Thyroid gland (tissue), 4 donors: Measurements from ENCODE around the gene TMEM9B. TPM values are rescaled to one million over a fixed set of nuclear protein-coding genes. Genes with fewer than 3 reads are reported as not detected.
"Not testable (repeated sequence)": the region's sequence is repeated elsewhere in the genome, so short reads cannot be mapped to it uniquely, and the experiment has no call there.

Experiments
- DNase-seq, 2 donors: peaks; one replicate each; pipeline ENCODE4 v3.0.0-alpha.2; 2019
- H3K27ac ChIP-seq, 3 donors: fragments of 200-600 bp; sonication (generic); 1 replicate in 2 of 3; 2 replicates in 1 of 3; pipeline ENCODE4 v1.5.1; 2016 to 2019; ENCODE audit warnings: mild to moderate bottlenecking in 1 of 3, moderate library complexity in 1 of 3
- H3K27me3 ChIP-seq: fragments of 200-600 bp; sonication (generic); one replicate; pipeline ENCODE4 v1.5.1; 2019
- H3K36me3 ChIP-seq, 2 donors: fragments of 200-600 bp; sonication (generic); one replicate each; pipeline ENCODE4 v1.5.1; 2016 to 2019
- H3K4me1 ChIP-seq, 2 donors: fragments of 200-600 bp; sonication (generic); one replicate each; pipeline ENCODE4 v1.5.1; 2017 to 2019
- H3K4me3 ChIP-seq, 3 donors: fragments of 200-600 bp; sonication (generic); replicated peaks in 1 of 3; 1 replicate in 2 of 3; 2 replicates in 1 of 3; pipeline ENCODE4 v1.5.1; 2016; ENCODE audit warnings: mild to moderate bottlenecking in 1 of 3
- H3K9me3 ChIP-seq: fragments of 200-600 bp; sonication (generic); one replicate; pipeline ENCODE4 v1.5.1; 2017
- CTCF ChIP-seq, 6 experiments: fragments of 200-600 bp in 3 of 6; fragments of 450-650 bp in 3 of 6; sonication (generic) in 3 of 6; IDR thresholded peaks; one replicate each; pipeline ENCODE4 v1.5.1; 2016 to 2019; ENCODE audit warnings: antibody characterized with exemption in 6 of 6, mild to moderate bottlenecking in 2 of 6, inconsistent platforms in 1 of 6, moderate library complexity in 1 of 6
- POLR2A ChIP-seq, 2 donors: fragments of 450-650 bp; IDR thresholded peaks; one replicate each; pipeline ENCODE4 v1.6.1; 2017; ENCODE audit warnings: antibody characterized with exemption in 2 of 2, mild to moderate bottlenecking in 2 of 2, moderate library complexity in 1 of 2
- WGBS, 2 donors: methylation state at CpG; one replicate each; pipeline ENCODE4 v1.1.5; 2017; 5-methylcytosine and 5-hydroxymethylcytosine counted together
- intact Hi-C: fragments of 100-400 bp; cut with DNase I; formaldehyde crosslinking; loops from one replicate; pipeline ENCODE4 v1.15.1; 2023
- total RNA-seq, 4 donors: library from RNA; depleted of rRNA; stranded (reverse); fragments of >200 nt; gene quantifications; one replicate each; pipeline ENCODE4 v1.2.3, GENCODE V29; 2016

TMEM9B gene
- total RNA-seq, result 100 to 1,000 TPM in 2 of 4 donors, 10 to 100 TPM in 2; 73.3 to 158 (median 114) TPM

- H3K4me1 ChIP-seq, result peaks cover 23 to 29% of the 10 kb centered on the region in 2 donors
- 0 to 2% methylated on average over 7 of the region's 67 CpGs for WGBS, 2 donors
These were observed at the start of gene TMEM9B for GRCh38 chr11:8964324-8965320. TSS of gene TMEM9B (minus strand) at chr11:8964442. CDS start at chr11:8964313, 129 bp downstream.

DNA sequence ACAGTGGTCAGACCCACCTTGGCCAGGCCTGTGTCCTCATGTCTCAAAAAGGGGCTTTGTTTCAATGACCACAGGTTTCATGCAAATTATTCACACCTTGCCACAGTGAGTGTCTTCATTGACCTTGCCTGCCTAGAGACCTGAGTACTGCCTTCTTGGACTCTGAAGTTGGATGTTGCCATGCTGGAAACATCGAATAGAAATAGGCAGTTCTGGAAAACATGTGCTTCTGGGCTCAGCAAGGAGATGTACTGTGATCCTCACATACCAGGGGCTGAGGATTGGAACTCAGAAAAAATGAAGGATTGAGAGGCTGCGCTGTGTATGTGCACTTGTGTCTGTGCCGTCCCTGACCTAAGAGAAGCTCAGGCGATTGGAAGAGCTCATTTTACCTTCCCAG is 49.1 kb upstream of the TMEM9B start:
- WGBS, 2 donors, result 92% methylated on average over 4 of the region's 4 CpGs
- intact Hi-C loops, result loop anchor here (10.0 kb wide), 1 partner anchor 481 kb away; no protein-coding TSS in a partner anchor
- no peaks in the 10 kb centered on the region for H3K27me3 ChIP-seq

More at GRCh38 chr11:8964324-8965320, at the start of gene TMEM9B:
- Histone ChIP-seq H3K4me3 (peak within 1 kb of the TSS; percentile 24 to 78 (median 63)), H3K36me3 (no peaks in the 10 kb centered on the region), H3K27ac (peak within 1 kb of the TSS; percentile 88 to 92 (median 90)), H3K9me3 (no peaks in the 10 kb centered on the region), H3K27me3 (no peaks in the 10 kb centered on the region)
- intact Hi-C loops, result loop anchor here (10.0 kb wide), 1 partner anchor 290 kb away; no protein-coding TSS in a partner anchor
- TF ChIP-seq CTCF (IDR thresholded peaks at IDR 0.05) (peak in 1 of 6 experiments; percentile 11), POLR2A (IDR thresholded peaks at IDR 0.05) (peak; percentile 47 to 89)
- DNase-seq, result peak; percentile 95 to 98

DNA sequence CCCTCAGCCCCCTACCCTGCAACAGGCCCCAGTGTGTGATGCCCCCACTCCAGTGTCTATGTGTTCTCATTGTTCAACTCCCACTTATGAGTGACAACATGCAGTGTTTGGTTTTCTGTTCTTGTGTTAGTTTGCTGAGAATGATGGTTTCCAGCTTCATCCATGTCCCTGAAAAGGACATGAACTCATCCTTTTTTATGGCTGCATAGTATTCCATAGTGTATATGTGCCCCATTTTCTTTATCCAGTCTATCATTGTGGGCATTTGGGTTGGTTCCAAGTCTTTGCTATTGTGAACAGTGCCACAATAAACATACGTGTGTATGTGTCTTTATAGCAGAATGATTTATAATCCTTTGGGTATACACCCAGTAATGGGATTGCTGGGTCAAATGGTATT is 45.3 kb upstream of the TMEM9B start:
- not testable (repeated sequence) for H3K36me3 ChIP-seq, H3K27me3 ChIP-seq

More for the DNA sequence above, 49.1 kb upstream of the TMEM9B start:
- H3K4me3 ChIP-seq, result no peak overlapping the region
- DNase-seq, result no peak
- no peaks in the 10 kb centered on the region for H3K36me3 ChIP-seq
- TF ChIP-seq CTCF (IDR thresholded peaks at IDR 0.05) (no peak), POLR2A (IDR thresholded peaks at IDR 0.05) (no peak)
- no peaks in the 10 kb centered on the region for H3K9me3 ChIP-seq
- peaks cover 0 to 6% of the 10 kb centered on the region in 2 donors for H3K4me1 ChIP-seq
- no peak overlapping the region for H3K27ac ChIP-seq

DNA sequence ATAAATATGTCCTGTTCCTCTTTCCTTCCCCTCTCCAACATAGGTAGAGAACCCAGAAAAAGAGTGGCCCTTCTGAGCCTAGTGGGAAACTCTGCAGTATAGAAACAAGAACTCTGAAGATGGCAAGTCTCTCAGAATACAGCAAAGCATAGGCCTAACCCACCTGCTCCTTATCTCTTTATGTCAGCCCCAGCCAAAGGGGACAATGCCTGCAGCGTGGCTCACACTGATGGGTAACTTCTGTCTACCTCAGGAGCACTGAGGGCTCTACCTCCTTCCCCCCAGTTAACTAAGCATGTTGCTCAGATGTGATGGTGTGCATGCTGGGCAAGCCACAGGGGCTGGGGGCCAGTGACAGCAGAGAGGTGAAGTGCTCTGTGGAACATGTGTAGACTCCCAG is 44.4 kb upstream of the TMEM9B start:
- TF ChIP-seq POLR2A (IDR thresholded peaks at IDR 0.05) (no peak), CTCF (IDR thresholded peaks at IDR 0.05) (no peak)
- Histone ChIP-seq H3K4me3 (no peak overlapping the region), H3K9me3 (no peaks in the 10 kb centered on the region), H3K27ac (no peak overlapping the region), H3K36me3 (no peaks in the 10 kb centered on the region), H3K4me1 (peaks cover 7 to 8% of the 10 kb centered on the region in 2 donors), H3K27me3 (no peaks in the 10 kb centered on the region)
- no peak for DNase-seq
- WGBS, 2 donors, result 85 to 100% methylated on average over 1 of the region's 1 CpG
- intact Hi-C loops, result no loop called here

More for the DNA sequence above, 45.3 kb upstream of the TMEM9B start:
- H3K27ac ChIP-seq, H3K4me1 ChIP-seq, H3K9me3 ChIP-seq, intact Hi-C loops, DNase-seq, H3K4me3 ChIP-seq: not testable (repeated sequence)
- 80 to 96% methylated on average over 1 of the region's 1 CpG for WGBS, 2 donors

DNA sequence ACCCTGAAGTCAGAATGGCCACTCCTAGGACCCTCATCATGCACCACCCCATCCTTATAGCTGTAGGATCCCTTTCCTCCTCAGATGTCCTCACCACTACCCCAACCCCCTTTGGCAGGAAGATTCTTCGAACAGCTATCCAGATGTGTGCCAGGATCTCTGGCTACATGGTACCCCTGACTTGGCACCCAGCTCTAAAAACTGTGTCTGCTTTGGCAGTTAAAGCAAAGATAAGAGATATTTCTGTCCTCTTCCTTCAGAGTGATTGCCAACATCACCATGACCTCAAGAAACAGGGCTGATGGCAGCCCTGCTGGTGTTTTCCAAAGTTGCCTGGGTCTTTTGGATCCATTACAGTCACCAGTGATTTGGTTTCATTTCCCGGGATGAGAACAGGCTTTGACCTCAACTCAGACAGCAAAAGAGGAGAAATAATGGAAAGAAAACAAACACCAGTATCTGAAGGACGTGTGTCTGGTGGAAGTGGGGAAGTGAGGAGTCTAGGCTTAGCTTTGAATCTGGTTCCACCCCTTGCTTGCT is 43.8 kb upstream of the TMEM9B start:
- no peak overlapping the region for H3K4me3 ChIP-seq
- H3K4me1 ChIP-seq, result peaks cover 13% of the 10 kb centered on the region in 2 donors
- TF ChIP-seq POLR2A (IDR thresholded peaks at IDR 0.05) (no peak), CTCF (IDR thresholded peaks at IDR 0.05) (no peak)
- intact Hi-C loops, result no loop called here
- H3K9me3 ChIP-seq, result no peaks in the 10 kb centered on the region
- no peaks in the 10 kb centered on the region for H3K27me3 ChIP-seq
- 64 to 77% methylated on average over 3 of the region's 3 CpGs for WGBS, 2 donors
- no peak overlapping the region for H3K27ac ChIP-seq
- no peak for DNase-seq
- no peaks in the 10 kb centered on the region for H3K36me3 ChIP-seq
